H1 (cell line): ENCODE data around the gene CAPN14. TPM values are rescaled to one million over a fixed set of nuclear protein-coding genes. Genes with fewer than 3 reads are reported as not detected.

Experiments
- JUN ChIP-seq: IDR thresholded peaks from 2 replicates; pipeline ENCODE4 v1.6.1; 2011; ENCODE audit warnings: low read depth, mild to moderate bottlenecking, improper control_type of control experiment, low read length
- SAP30 ChIP-seq: fragments of 300-600 bp; sonication (generic); IDR thresholded peaks from 2 replicates; pipeline ENCODE4 v1.7.1; 2012; ENCODE audit warnings: low read length, moderate library complexity, mild to moderate bottlenecking, inconsistent platforms; ENCODE audit not compliant: insufficient read depth, insufficient replicate concordance
- SIRT6 ChIP-seq: IDR thresholded peaks from one replicate; pipeline ENCODE4 v1.7.1; 2012; ENCODE audit warnings: low read length, inconsistent platforms
- polyA plus RNA-seq, 7 experiments: library from polyadenylated mRNA; depleted of rRNA in 3 of 7; stranded (reverse) in 5 of 7; unstranded in 2 of 7; fragments of >200 nt in 5 of 7; fragments of 200-250 nt in 2 of 7; gene quantifications; 1 replicate in 5 of 7; 2 replicates in 1 of 7; 4 replicates in 1 of 7; pipeline versions ENCODE4 v1.2.1 to v1.2.3, GENCODE V29; 2011 to 2013; ENCODE audit warnings: missing spikeins in 2 of 7, mixed read lengths in 2 of 7
- total RNA-seq: library from RNA; stranded (reverse); fragmentation: NEBNext Ultra II Directional; extraction: Animal tissue kit (Norgen Biotek cat#: 25700); gene quantifications from 2 replicates; pipeline ENCODE4 v1.2.1, GENCODE V29; 2021
- TF ChIP-seq, protein P1 (sequence below): fragments of 300-600 bp; sonication (generic); IDR thresholded peaks from 2 replicates; pipeline ENCODE4 v1.7.1; 2012; ENCODE audit warnings: low read length, moderate library complexity, mild to moderate bottlenecking, inconsistent platforms; ENCODE audit not compliant: insufficient replicate concordance

Gene CAPN14
- total and polyA plus RNA-seq, 2 of the 8 experiments (the other 6 are each of a cell fraction or from before 2014, with no cell fraction given), result 0.07 TPM; not detected in 1

DNA sequence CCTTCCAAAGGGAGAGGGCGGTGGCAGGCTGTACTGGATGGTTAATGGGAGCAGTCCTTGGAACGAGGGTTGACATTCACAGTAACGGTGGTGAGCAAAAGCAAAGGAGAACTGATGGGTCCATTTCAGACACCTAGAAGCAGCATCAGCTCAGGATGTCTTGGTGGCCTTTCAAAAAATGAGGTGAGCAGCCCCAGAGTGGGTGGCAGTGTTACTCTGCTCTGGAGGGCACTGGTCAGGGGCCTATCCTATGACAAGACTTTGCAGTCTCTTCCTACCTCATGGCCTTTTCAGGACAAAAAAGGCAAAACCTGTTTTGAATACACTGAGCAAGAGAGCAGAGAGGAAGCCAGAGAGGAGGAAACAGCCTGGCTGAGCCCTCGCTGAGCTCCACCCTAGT is 23.5 kb downstream of the CAPN14 start (continued):
- TF ChIP-seq, protein P1, sequence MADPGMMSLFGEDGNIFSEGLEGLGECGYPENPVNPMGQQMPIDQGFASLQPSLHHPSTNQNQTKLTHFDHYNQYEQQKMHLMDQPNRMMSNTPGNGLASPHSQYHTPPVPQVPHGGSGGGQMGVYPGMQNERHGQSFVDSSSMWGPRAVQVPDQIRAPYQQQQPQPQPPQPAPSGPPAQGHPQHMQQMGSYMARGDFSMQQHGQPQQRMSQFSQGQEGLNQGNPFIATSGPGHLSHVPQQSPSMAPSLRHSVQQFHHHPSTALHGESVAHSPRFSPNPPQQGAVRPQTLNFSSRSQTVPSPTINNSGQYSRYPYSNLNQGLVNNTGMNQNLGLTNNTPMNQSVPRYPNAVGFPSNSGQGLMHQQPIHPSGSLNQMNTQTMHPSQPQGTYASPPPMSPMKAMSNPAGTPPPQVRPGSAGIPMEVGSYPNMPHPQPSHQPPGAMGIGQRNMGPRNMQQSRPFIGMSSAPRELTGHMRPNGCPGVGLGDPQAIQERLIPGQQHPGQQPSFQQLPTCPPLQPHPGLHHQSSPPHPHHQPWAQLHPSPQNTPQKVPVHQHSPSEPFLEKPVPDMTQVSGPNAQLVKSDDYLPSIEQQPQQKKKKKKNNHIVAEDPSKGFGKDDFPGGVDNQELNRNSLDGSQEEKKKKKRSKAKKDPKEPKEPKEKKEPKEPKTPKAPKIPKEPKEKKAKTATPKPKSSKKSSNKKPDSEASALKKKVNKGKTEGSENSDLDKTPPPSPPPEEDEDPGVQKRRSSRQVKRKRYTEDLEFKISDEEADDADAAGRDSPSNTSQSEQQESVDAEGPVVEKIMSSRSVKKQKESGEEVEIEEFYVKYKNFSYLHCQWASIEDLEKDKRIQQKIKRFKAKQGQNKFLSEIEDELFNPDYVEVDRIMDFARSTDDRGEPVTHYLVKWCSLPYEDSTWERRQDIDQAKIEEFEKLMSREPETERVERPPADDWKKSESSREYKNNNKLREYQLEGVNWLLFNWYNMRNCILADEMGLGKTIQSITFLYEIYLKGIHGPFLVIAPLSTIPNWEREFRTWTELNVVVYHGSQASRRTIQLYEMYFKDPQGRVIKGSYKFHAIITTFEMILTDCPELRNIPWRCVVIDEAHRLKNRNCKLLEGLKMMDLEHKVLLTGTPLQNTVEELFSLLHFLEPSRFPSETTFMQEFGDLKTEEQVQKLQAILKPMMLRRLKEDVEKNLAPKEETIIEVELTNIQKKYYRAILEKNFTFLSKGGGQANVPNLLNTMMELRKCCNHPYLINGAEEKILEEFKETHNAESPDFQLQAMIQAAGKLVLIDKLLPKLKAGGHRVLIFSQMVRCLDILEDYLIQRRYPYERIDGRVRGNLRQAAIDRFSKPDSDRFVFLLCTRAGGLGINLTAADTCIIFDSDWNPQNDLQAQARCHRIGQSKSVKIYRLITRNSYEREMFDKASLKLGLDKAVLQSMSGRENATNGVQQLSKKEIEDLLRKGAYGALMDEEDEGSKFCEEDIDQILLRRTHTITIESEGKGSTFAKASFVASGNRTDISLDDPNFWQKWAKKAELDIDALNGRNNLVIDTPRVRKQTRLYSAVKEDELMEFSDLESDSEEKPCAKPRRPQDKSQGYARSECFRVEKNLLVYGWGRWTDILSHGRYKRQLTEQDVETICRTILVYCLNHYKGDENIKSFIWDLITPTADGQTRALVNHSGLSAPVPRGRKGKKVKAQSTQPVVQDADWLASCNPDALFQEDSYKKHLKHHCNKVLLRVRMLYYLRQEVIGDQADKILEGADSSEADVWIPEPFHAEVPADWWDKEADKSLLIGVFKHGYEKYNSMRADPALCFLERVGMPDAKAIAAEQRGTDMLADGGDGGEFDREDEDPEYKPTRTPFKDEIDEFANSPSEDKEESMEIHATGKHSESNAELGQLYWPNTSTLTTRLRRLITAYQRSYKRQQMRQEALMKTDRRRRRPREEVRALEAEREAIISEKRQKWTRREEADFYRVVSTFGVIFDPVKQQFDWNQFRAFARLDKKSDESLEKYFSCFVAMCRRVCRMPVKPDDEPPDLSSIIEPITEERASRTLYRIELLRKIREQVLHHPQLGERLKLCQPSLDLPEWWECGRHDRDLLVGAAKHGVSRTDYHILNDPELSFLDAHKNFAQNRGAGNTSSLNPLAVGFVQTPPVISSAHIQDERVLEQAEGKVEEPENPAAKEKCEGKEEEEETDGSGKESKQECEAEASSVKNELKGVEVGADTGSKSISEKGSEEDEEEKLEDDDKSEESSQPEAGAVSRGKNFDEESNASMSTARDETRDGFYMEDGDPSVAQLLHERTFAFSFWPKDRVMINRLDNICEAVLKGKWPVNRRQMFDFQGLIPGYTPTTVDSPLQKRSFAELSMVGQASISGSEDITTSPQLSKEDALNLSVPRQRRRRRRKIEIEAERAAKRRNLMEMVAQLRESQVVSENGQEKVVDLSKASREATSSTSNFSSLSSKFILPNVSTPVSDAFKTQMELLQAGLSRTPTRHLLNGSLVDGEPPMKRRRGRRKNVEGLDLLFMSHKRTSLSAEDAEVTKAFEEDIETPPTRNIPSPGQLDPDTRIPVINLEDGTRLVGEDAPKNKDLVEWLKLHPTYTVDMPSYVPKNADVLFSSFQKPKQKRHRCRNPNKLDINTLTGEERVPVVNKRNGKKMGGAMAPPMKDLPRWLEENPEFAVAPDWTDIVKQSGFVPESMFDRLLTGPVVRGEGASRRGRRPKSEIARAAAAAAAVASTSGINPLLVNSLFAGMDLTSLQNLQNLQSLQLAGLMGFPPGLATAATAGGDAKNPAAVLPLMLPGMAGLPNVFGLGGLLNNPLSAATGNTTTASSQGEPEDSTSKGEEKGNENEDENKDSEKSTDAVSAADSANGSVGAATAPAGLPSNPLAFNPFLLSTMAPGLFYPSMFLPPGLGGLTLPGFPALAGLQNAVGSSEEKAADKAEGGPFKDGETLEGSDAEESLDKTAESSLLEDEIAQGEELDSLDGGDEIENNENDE, result no peak
- TF ChIP-seq SAP30 (no peak), JUN (no peak), SIRT6 (no peak)
